Activated CD4-positive, alpha-beta T cell treated with anti-CD3 and anti-CD28 coated beads, Interleukin-2, amount 50 U/mL, for 24 hours (primary cell): ENCODE measurements around the gene CPNE5.

Experiments
- DNase-seq, 2 donors: peaks; one replicate each; pipeline ENCODE4 v3.0.0-alpha.2; 2020; ENCODE audit warnings: low read depth in 1 of 2, low spot score in 1 of 2

The CPNE5 gene

DNA sequence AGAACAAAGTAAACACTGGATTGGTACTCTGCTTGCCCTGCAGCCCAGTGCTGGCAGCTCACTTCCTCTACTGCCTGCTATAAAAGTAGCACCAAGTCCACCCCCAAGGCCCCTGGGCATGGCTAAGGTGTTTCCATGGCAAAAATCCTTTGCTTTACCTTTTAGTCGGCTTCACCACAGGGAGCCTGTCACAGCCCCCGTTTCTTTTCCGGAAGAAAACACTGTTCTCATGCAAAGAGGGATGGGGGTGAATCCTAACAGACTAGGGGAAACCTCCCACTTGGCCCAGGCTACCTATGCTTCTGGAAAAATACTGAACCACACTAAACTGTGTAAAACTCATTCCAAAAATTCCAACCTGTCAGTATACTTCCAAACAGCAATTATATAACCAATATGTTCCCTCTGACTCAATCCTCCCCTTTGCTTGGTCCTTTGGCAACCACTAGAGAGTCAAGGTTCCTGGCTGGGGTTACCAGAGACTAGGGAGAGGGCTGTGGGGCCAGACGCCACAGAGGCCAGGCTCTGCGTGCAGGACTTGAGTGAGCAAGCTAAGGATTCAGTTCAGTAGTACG lies 19.2 kb upstream of the CPNE5 start:
- DNase-seq, result no peak

DNA sequence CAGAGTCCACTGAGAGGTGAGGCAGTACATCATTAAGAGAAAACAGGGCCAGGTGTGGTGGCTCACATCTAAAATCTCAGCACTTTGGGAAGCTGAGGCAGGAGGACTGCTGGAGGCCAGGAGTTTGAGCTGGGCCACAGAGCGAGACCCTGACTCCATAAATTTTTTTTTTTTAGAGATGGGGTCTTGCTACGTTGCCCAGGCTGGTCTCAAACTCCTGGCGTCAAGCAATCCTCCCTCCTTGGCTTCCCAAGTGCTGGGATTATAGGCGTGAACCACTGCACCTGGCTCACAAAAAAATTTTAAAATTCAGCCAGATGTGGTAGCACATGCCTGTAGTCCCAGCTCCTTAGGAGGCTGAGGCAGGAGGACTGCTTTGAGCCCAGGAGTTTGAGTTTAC lies 18.1 kb upstream of the CPNE5 start:
- DNase-seq, result no peak

DNA sequence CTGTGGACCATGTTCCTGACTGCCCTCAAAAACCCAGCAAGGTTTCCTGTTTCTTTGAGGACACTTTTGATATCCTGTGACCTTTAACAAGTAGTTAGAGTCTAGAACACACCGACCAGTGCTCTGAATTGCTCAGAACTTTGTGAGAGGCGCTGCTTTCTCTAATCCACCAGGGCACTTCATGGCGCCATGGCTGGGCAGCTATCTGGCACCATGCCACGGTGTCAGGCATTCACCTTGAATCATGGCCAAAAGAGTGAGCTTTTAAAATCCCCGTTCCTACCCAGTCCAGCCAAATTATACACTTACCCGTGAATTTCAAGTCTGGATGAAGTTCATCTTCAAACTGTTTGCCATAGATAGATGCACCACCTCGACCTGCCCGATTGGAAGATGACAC lies 17.0 kb upstream of the CPNE5 start:
- no peak for DNase-seq

DNA sequence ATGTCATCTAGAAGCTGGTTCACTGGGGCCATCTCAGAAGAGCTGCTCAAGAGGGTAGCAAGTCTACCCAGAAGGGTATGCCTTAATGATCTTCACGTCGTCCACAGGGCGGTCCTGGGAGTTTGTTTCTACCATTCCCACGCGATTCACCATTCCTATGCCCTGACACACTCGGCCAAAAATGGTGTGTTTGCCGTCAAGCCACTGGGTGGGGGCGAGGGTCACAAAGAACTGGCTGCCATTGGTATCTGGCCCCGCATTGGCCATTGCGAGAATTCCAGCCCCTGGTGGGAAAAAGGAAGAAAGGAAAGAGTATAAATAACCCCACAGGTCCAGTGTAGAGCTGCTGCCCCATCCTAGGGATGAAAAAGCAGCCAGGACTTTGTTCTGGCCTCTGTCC lies 16.5 kb upstream of the CPNE5 start:
- DNase-seq, result no peak

DNA sequence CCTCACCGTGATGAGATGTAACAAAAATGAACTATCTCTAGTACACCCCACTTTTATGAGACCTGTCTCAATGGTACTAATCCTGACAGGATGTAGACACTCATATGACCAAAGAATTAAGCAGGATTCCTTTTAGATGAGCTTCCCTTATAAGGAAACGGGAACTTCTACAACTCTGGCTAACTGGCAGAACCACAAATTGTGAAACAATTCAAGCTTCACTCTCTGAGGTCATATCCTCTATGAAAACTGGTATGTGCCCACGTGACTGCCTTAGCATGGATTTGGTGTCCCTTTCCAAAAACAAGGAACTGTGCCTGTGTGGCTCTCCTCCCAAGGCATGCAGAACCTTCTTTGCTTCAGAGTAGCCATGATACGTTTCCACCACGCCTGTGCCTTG lies 14.1 kb upstream of the CPNE5 start:
- DNase-seq, result no peak

DNA sequence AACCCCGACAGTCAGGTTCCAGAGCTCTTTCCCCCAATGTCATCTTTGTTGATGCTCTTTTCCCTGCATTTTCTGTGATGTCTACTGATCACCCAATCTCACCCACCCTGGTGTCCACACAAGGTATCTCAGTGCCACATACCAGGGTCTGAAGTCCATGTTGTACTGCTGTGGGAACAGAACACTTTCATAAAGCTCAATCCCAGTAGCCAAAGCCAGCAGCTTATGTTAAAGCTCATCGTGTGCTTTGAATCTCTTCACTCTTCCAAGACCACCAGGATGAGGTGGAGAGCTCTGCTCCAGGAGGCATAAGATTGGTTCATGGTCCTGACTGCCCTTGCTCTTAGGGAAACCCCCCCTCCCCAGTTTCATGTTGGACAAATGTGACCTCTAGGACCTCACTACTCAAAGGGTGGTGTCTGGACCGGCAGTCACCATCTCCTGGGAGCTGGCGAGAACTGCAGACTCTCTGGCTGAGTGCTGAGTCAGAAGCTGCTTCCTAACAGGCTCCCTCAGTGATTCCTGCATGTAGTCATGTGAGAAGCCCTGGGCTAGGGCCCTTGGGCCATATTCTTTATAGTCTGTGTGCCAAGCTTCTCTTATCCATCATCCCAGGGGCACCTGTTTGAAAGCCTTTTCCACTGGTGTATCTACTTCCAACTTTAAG lies 13.4 kb upstream of the CPNE5 start:
- DNase-seq, result no peak

DNA sequence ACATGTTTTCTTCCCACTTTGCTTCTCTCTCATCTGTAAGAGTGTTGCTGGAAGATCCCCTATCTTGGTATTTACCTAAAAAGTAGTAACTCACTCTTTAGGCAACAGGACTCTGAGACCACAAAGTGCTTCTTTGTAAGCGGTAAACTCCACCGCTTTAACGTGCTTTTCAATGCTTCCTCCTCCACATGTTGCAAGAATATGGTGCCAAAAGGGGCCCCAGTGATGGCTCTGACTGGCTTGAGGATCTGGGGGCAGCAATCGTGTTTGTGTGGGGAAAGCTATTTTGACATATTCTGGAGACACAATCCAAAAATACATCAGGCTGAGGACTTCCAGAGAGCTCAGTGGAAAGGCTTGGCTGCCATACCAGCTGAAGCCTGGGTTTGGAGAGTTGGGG lies 12.4 kb upstream of the CPNE5 start:
- no peak for DNase-seq

DNA sequence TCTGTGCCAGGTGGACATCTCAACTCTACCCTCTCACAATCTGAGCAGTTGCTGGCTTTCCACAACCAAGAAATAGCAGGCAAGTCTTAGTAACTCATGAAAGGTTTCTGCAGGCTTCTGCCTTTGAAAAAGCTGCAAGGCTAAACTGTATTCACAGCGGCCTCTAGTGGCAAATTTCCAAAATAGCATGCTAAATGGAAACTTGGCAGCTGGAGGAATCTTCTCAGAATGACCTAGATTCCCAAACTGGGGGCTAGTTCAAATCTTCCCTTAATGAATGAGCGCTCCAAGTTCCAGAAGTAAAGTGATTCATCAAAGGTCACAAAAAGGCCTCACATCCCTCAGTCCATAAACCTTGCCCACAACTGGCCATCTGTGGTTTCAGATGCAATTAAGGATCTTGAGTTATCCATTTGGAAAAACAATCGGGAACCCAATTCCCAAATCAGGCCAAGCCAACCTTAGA lies 11.9 kb upstream of the CPNE5 start:
- peak in 1 of 2 donors; percentile 30 for DNase-seq

DNA sequence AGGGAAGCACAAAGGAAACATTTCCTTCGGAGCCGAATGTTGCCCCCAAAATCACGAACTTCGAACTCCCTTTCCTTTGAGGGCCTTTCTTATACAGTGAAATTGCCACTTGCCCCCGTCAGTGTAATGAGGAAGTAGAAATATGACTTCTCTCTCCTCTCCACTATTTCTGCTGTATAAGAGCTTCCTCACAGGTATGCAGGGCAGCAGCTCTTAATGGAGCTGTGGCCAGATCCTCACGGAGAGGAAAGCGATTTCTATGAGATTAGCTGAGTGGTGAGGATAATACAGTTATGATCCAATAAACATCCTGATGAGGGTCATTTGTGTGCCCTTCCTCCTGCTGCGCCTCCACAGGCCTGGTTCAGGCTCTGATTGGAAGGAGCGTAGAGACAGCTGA lies 10.8 kb upstream of the CPNE5 start:
- no peak for DNase-seq

DNA sequence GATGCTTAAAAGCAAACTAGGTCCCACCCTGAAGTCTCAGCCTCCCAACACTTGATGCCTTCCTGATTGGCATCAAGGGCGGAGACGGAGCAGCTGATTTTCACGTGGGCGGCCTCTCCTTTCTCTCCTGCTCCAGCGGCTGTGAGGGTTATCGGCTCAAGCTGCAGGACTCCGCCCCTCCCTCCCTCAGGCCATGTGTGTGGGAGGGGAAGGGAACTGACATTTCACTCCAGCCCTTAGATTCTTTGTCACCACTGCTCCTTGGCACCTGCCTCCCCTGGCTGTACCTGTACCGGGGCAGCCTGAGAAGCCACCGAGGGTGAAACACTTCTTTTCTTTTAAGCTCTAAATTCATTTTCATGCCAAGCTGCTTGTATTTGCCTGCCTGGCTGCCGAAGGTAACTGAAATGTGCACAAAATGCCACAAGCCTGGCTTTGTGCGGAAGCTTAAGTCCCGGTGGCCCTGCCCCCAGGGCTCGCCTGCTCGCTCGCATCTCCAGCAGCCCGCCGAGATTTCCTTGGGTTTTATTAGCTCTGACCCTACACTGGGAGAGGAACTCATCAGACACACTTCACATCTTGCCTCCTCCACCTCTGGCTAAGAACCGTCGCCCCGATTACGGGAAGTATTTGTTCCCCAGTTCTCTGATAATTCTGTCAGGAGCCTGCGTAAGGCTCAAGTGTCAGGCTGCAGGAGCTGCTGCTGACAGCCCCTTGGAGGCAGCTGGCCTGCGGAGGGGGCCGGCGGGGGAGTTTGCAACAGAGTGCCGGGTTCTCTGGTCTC lies 9.6 kb upstream of the CPNE5 start:
- no peak for DNase-seq

DNA sequence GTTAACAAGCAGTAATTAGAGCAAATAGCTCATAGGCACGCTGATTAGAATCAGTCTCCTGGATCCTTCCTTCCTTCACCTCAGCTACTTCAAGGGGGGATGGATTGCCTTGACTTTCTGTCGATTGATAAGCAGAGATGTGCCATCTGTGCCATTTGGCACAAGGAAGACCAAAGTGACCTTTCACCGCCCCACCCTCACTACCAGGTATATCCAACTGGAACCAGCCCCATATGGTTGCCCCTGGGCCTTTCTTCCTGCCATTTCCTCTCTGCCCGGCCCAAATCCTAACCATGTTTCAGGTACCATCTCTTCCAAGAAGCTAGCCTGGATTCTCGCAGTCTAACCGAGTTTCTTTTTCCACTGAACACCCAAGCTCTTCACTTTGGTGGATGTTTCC lies 8.7 kb upstream of the CPNE5 start:
- no peak for DNase-seq

DNA sequence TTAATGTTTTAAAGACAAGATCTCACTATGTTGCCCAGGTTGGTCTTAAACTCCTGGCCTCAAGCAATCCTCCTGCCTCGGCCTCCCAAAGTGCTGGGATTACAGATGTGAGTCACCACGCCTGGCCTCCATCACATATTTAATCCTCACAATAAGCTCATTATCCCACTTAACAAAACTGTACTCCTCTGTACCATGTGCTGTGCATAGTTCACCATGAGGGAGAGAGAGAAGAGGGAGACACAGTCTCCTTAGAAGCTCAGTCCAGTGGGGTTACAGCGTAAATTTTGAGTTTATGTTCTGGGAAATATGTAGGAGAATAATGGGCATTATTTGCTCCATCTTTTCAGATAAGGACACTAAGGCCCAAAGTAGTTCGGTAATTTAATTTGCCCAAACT lies 7.9 kb upstream of the CPNE5 start:
- no peak for DNase-seq

DNA sequence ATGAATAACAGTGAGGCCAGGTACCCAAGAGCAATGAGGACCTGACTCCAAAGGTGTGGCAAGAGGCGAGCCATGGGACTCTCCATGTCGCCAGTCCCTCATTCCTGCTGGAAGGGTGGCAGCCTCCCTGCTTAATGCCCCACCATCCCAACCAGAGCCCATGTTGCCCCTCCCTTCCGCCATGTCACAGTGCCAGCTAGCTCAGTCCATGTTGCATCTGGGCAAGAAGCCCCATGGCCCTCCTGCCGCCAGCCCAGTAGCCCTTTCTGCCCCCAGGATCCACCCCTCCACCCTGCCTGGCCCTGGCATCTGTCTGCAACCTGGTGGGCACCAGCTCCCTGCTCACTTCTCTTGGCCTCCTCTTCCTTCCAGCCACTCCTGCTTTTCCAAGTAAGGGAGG lies 6.0 kb upstream of the CPNE5 start:
- DNase-seq, result no peak

DNA sequence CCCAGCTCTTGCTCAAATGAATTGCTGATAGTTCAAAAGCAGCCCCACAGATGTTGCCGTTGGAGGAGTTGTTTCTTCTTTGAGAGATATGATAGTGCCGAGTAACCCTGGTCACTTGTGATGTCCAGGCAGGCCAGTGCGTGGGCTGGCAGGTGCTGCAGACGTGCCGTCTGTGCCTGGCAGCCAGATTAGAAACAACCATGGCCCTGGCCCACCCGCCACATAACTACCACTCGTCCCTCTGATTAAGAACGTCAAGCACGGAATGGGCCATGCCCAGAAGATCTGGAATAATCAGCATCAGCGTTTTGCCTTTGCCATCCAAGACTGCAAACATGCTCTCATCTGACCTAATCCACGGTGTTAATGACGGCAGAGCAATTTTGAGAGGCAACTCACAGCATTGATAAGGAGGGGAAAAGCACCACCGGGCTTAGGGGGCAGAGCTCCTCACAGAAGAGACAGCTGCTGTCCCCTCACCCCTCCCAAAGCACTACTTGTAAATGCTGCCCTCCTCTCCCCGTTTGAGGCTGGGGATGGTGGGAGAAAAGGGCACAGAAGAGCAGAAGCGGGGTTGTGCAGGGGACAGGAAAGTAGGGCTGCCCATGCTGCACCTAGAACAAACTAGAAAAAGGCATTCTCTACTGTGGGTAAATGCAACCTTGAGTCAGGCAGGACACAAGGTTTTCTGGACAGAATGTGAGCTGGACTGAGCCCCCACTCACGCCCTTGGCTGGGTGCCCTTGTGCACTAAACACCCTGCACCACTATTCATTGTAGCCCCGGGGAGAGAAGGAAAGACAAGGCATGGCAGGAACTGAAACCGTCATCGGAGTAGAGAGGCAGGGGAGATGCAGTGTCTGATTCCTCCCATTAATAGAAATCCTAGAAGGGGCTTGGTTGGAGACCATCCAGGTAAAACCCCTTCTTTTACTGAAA lies 5.3 kb upstream of the CPNE5 start:
- no peak for DNase-seq

DNA sequence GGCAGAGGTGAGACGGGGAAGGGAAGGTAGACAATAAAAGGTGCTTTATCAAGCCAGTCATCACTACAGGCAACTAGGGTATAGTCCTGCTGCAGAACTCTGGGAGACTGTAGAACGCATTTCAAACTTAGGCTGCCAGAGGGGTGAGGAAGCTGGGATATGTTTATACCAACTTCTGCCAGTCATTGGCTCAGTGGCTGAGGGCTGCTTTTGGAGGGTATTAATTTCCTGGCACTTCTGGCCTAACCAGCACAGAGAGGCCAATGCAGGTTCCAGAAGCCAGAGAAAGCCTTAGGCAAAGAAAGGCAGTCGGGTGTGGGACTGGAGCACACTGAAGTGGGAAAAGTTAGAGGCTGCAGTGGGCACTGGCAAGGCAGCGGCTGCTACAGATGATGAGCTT lies 3.9 kb upstream of the CPNE5 start:
- no peak for DNase-seq

DNA sequence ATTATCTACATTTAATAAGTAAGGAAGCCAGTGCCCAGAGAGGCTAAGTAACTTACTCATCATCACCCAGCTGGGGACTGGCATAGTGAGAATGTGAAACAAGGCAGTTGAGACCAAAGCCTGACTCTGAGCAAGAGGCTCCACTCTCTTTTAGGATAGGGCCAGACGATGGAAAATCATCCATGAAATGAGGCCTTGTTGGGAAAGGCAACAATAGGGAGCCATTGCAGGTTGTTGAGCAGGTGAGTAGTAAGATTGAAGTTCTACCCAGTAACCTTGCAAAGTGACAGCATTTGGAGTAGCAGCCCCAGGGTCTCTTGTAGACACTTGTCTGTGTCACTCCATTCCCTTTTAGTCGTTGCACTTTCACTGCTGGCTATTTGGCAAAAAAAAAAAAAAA lies 2.5 kb upstream of the CPNE5 start:
- DNase-seq, result no peak

DNA sequence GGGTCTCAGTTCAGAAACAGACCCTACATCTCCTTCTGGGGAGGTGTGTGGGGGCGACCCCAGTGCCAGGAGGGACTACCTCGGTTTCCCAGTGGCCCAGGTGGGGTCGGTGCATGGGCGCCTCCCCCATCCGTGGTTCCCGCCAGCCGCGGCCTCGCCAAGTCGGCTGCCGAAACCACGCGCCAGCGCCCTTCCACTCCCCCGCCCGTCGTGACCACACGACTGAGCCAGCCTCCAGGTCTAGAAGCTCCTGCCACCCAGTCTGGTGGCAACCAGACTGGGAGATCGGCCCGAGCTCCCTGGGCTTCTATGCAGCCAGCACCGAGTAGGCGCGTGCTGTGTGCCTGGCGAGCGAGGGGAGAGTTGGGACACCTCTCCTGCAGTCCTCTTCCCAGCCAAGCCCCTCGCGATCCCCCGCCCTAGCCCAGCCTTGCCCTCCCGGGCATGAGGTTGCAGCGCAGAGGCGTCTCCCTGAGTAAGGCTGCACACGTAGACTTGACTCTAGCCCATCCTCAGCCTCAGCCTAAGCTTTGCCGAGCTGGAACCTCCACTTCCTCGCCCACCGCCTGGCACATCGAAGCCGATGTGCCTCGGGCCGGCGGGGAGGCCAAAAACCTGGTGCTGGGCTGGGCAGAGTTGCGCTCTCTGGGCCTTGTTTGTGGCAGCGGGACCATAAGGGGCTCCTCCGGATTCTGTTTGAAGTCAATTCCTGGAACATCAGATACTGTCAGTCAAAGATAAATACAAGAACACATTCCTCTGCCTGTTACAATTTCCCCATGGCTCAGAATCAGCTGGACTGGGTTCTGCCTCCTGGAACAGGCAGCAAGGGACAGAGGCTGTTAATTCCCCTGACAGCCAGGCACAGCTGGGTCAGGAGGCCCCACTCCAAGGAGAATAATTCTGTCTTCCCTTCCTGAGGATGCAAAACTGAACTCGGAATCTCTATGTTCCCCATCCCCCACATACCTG lies 1.5 kb upstream of the CPNE5 start:
- DNase-seq, result no peak

DNA sequence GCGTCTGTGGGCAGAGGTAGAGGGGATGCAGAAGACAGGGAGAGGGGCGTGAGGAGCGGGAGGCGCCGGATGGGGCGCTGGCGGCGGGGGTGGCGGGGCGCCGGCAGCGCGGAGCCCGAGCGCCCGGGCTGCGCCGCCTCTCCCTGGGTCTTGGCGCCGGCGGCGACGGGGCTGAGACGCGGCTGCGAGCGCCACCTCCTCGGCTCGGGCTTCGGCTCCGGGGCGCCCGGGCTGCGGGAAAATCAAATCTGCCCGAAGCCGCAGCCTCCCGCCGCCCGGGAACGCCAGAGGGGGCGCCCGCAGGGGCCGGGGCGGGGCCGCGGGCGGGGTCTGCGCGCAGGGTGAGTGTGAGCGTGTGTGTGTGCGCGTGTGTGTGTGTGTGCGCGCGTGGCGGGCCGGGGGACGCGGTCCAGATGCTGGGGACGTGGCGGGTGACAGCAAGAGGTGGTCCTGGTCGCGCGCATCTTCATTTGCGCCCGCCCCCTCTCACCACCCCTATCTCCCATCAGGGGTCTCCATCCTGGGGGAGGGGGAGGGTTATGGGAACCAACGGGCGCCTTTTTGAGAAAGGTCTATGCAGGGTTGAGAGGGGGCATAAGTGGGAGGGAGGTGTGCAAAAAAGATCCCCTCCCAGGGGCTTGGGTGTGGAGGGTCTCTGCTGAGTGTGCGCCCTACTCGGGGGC lies 646 bp upstream of the CPNE5 start:
- no peak for DNase-seq

DNA sequence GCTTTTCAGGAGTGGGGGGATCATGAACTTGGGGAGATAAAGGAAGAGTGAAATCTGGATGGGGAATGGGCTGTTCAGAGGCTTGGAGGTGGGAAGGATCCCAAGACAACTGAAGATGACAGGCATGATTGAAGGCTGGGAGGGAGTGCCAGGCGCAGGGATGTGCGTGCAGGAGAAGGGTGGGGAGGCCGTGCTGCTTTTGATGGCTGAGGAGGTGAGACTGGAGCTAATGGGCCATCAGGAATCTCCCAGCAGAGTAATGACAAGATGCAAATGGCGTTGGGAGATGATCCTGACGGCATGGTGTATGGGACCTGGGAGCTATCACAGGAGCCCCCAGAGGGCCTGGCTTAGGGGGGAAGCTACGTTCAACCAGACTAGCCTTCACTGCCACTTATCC lies 1.6 kb downstream of the CPNE5 start:
- DNase-seq, result no peak

DNA sequence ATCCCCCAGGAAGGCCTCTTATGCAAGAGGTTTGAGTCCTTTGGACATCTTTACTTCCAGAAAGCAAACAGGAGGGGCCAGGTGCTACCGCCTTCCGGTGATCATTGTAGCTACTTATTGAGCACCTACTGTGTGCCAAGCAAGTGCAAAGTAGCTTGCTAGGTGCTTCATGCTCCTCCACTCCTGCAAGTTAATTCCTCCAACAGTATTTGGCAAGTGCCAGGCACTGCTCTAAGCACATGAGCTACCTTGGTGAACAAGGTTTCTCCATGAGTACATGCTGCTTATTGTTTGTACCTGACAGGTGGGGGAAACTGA lies 2.3 kb downstream of the CPNE5 start:
- DNase-seq, result no peak
